ENCODE results near the gene FITM1. TPM values are rescaled to one million over a fixed set of nuclear protein-coding genes. Genes with fewer than 3 reads are reported as not detected.

FITM1 gene
- total RNA-seq, 1 experiment from 2014 or later, result 0.72 TPM

DNA sequence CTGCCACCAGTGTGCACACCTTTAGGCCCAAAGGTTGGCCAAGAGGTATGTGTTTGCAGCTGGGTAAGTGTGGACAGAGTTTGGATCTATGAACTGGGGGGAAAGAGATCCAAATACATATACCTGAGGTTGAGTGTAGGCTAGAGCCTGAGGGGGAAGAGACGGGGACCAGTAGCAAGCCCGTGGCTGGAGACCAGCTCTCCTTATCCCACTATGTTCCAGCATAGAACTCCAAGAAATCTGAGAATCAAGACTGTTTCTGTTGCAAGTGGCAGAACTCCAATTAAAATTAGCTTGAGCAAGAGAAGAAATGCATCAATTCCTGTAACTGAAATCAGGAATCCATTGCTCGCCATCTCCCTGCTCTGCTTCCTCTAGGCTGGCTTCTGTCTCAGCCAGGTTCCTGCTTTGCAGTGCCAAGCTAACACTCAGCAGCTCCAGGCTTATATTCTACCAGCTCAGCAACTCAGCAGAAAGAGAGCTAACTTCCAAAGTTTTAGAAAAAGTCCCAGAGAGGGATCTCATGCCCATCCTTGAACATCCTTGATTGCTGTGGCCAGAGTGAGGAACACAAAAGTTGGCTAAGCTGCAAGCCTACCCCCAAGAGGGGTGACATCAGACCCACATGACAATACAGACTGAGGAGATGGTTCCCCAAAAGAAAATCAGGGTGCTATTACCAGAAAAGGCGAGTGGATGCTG is 37.8 kb upstream of the FITM1 start:
- H3K27ac ChIP-seq (ENCODE audit: insufficient read length, low read depth, low read length), result no peak overlapping the region
- DNase-seq, result no peak
- no peaks in the 10 kb centered on the region for H3K27me3 ChIP-seq (ENCODE audit: insufficient read depth, low read length)
- no peak overlapping the region for H2BK120ac ChIP-seq (ENCODE audit: low read depth, low read length, poor library complexity, severe bottlenecking)
- H2BK15ac ChIP-seq (ENCODE audit: low read depth, low read length), result no peak overlapping the region
- no CpG with 5 or more reads among the region's 4 CpGs for WGBS (ENCODE audit: extremely low coverage, insufficient read length, low lambda C conversion rate)
- no peak overlapping the region for H3K4me2 ChIP-seq (ENCODE audit: insufficient read depth, insufficient read length, low read length)
- H4K8ac ChIP-seq (replicated peaks; ENCODE audit: insufficient read length, low read depth, low read length), result no peak overlapping the region
- no peak overlapping the region for H2BK20ac ChIP-seq (ENCODE audit: low read depth, low read length, poor library complexity, severe bottlenecking)
- H3K27ac Mint-ChIP-seq, result peak overlapping the region in 2 of 3 experiments; percentile 97 to 98; a peak in 3 of 7 replicates
- H4K5ac ChIP-seq (ENCODE audit: insufficient read length, low read depth, low read length), result no peak overlapping the region
- H4K20me1 ChIP-seq (ENCODE audit: control insufficient read depth, insufficient read depth, insufficient read length), result no peaks in the 10 kb centered on the region
- peaks cover 12 to 20% (median 13%) of the 10 kb centered on the region in 3 experiments; a peak in 6 of 7 replicates for H3K36me3 Mint-ChIP-seq (ENCODE audit: insufficient read depth in 1 of 3, low read depth in 3 of 3)
- no peak overlapping the region for H2BK5ac ChIP-seq (ENCODE audit: insufficient read length, low read length)
- peaks cover 4% of the 10 kb centered on the region for H3K27me3 Mint-ChIP-seq (ENCODE audit: low read depth)
- H3K23me2 ChIP-seq (ENCODE audit: insufficient read length, low read depth, low read length, poor library complexity, severe bottlenecking), result peaks cover 6% of the 10 kb centered on the region
- H3K79me2 ChIP-seq (ENCODE audit: insufficient read depth, low read length), result no peaks in the 10 kb centered on the region; the same call in 1 of the 2 replicates
- no peak overlapping the region for H4K91ac ChIP-seq (ENCODE audit: insufficient read length, low read depth, low read length)
- no peak overlapping the region for H3K56ac ChIP-seq (ENCODE audit: insufficient read length, low read depth, low read length)
- H3K23ac ChIP-seq (ENCODE audit: insufficient read length, low read depth, low read length), result no peak overlapping the region
- no peak overlapping the region for H3K4ac ChIP-seq (ENCODE audit: low read depth, low read length)
- no peaks in the 10 kb centered on the region; the same call in 1 of the 2 replicates for H3K4me1 ChIP-seq (ENCODE audit: insufficient read depth, low read length)
- peaks cover 0 to 2% of the 10 kb centered on the region in 2 experiments; a peak in 3 of 5 replicates for H3K9me3 Mint-ChIP-seq
- no peak overlapping the region for H3K9ac ChIP-seq (ENCODE audit: extremely low read depth, insufficient read length, low read length)
- H2BK12ac ChIP-seq (ENCODE audit: insufficient read length, low read depth, low read length), result peak overlapping the region; percentile 51
- TF ChIP-seq, protein P1, sequence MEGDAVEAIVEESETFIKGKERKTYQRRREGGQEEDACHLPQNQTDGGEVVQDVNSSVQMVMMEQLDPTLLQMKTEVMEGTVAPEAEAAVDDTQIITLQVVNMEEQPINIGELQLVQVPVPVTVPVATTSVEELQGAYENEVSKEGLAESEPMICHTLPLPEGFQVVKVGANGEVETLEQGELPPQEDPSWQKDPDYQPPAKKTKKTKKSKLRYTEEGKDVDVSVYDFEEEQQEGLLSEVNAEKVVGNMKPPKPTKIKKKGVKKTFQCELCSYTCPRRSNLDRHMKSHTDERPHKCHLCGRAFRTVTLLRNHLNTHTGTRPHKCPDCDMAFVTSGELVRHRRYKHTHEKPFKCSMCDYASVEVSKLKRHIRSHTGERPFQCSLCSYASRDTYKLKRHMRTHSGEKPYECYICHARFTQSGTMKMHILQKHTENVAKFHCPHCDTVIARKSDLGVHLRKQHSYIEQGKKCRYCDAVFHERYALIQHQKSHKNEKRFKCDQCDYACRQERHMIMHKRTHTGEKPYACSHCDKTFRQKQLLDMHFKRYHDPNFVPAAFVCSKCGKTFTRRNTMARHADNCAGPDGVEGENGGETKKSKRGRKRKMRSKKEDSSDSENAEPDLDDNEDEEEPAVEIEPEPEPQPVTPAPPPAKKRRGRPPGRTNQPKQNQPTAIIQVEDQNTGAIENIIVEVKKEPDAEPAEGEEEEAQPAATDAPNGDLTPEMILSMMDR (conservative IDR thresholded peaks at IDR 0.05), result no peak
- H2AK5ac ChIP-seq (ENCODE audit: insufficient read length, low read length), result no peak overlapping the region
- H3K4me3 Mint-ChIP-seq, result peak overlapping the region in 1 of 2 experiments; percentile 93; a peak in 3 of 5 replicates
- H3K79me1 ChIP-seq (ENCODE audit: insufficient read depth, low read depth, low read length, poor library complexity, severe bottlenecking), result no peaks in the 10 kb centered on the region
- no peak overlapping the region for H3K18ac ChIP-seq (ENCODE audit: insufficient read length, low read depth, low read length)
- no peak overlapping the region for H3K14ac ChIP-seq (ENCODE audit: insufficient read depth, low read length)
- no peak overlapping the region for H3T11ph ChIP-seq (ENCODE audit: low read length)
- no peaks in the 10 kb centered on the region for H3K9me3 ChIP-seq (ENCODE audit: control insufficient read depth, low read depth, low read length)
- H3K4me1 Mint-ChIP-seq, result peaks cover 21 to 41% of the 10 kb centered on the region in 2 experiments
- no peak overlapping the region for H2AFZ ChIP-seq (ENCODE audit: low read length)

All from H9 (cell line).